ENCODE results near the gene KRTAP10-7. TPM values are rescaled to one million over a fixed set of nuclear protein-coding genes. Genes with fewer than 3 reads are reported as not detected.

The KRTAP10-7 gene
- total RNA-seq, 2 experiments from 2014 or later = not detected

DNA sequence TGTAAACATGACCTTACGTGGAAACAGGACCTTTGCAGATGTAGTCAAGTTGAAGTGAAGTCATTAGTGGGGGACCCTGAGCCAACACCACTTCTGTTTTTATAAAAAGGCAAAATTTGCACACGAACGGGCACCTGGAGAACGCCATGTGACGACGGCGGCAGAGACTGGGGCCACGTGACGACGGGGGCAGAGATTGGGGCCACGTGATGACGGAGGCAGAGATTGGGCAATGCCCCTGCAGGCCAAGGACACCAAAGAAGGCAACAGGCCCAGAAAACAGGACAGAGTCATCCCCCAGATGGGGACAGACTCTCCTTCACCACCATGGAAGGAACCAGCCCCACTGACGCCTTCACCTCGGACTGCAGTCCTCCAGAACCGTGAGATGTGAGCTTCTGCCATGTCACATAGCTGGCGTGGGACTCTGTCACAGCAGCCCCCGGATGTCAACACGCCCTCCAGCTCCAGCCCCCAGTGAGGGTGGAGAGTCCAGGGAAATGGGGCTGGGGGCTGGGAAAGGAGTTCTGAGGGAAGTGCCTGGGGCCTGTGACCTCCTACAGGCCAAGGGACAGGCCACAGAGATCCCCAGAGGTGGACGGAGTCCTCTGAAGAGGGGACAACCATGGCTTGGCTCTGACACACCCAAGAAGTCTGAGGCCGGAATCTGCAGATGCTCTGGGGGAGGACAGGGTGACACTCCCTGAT lies 50.0 kb downstream of the KRTAP10-7 start:
- POLR2A ChIA-PET = no interaction called here
- H3K79me2 ChIP-seq (ENCODE audit: insufficient read depth, low read depth, low read length) = no peaks in the 10 kb centered on the region
- no peak overlapping the region for H3K4me2 ChIP-seq (ENCODE audit: low read length)
- CTCF ChIA-PET (ENCODE audit: unreplicated experiment) = no interaction called here
- no peak overlapping the region for H3K27ac ChIP-seq (ENCODE audit: low read depth, low read length, poor library complexity, severe bottlenecking)
- no peaks in the 10 kb centered on the region for H3K36me3 ChIP-seq (ENCODE audit: insufficient read depth, low read length)
- intact Hi-C loops (cut with micrococcal nuclease; ENCODE audit: unreplicated experiment) = no loop called here
- H3K9me3 ChIP-seq (ENCODE audit: low read length) = no peaks in the 10 kb centered on the region
- no peak overlapping the region for H2AFZ ChIP-seq (ENCODE audit: low read length)
- H3K4me3 ChIP-seq (ENCODE audit: low read depth, low read length, poor library complexity, severe bottlenecking) = no peak overlapping the region
- H4K20me1 ChIP-seq (ENCODE audit: insufficient read depth, low read length) = no peaks in the 10 kb centered on the region
- H3K4me1 ChIP-seq (ENCODE audit: insufficient read depth, low read length, poor library complexity, severe bottlenecking) = no peaks in the 10 kb centered on the region
- no TSS peak for BruUV-seq (replicated peaks)
- no peaks in the 10 kb centered on the region for H3K9me2 ChIP-seq (ENCODE audit: insufficient read depth, low read length)
- no peak for TF ChIP-seq EZH2phosphoT487 (IDR thresholded peaks at IDR 0.05; ENCODE audit: borderline replicate concordance, low read depth, low read length)
- no peak for TF ChIP-seq CTCF (conservative IDR thresholded peaks at IDR 0.05; ENCODE audit: low read length)
- DNase-seq (ENCODE audit: low spot score) = no peak

GRCh38 chr21:44650973-44651675 lies 50.7 kb downstream of the KRTAP10-7 start:
- Histone ChIP-seq H3K4me1 (ENCODE audit: insufficient read depth, low read length, poor library complexity, severe bottlenecking) (no peaks in the 10 kb centered on the region), H3K36me3 (ENCODE audit: insufficient read depth, low read length) (no peaks in the 10 kb centered on the region), H3K27ac (ENCODE audit: low read depth, low read length, poor library complexity, severe bottlenecking) (no peak overlapping the region), H4K20me1 (ENCODE audit: insufficient read depth, low read length) (no peaks in the 10 kb centered on the region), H3K4me3 (ENCODE audit: low read depth, low read length, poor library complexity, severe bottlenecking) (no peak overlapping the region), H3K79me2 (ENCODE audit: insufficient read depth, low read depth, low read length) (no peaks in the 10 kb centered on the region), H2AFZ (ENCODE audit: low read length) (no peak overlapping the region), H3K9me3 (ENCODE audit: low read length) (no peaks in the 10 kb centered on the region), H3K9me2 (ENCODE audit: insufficient read depth, low read length) (no peaks in the 10 kb centered on the region), H3K4me2 (ENCODE audit: low read length) (no peak overlapping the region)
- no TSS peak for BruUV-seq (replicated peaks)
- POLR2A ChIA-PET = no interaction called here
- intact Hi-C loops (cut with micrococcal nuclease; ENCODE audit: unreplicated experiment) = no loop called here
- TF ChIP-seq CTCF (conservative IDR thresholded peaks at IDR 0.05; ENCODE audit: low read length) = no peak
- TF ChIP-seq EZH2phosphoT487 (IDR thresholded peaks at IDR 0.05; ENCODE audit: borderline replicate concordance, low read depth, low read length) = no peak
- CTCF ChIA-PET (ENCODE audit: unreplicated experiment) = no interaction called here
- DNase-seq (ENCODE audit: low spot score) = no peak

Other genes starting within 250 kb of the KRTAP10-7 start
- 1.8 and 2.8 TPM in 2 replicates for gene TRPM2, start 247.0 kb upstream of the KRTAP10-7 start, total RNA-seq (2014; rRNA removed; shearing (Covaris generic))
- 3.8 and 7.1 TPM in 2 replicates for gene TRPM2, start 247.0 kb upstream of the KRTAP10-7 start, total RNA-seq (2022)
- gene LRRC3, start 145.1 kb upstream of the KRTAP10-7 start, total RNA-seq (2014; rRNA removed; shearing (Covaris generic)) = not detected in 2 replicates
- gene LRRC3, start 145.1 kb upstream of the KRTAP10-7 start, total RNA-seq (2022) = not detected in 2 replicates
- 0.13 TPM in 1 of 2 replicates, not detected in the other for gene KRTAP10-1, start 60.4 kb upstream of the KRTAP10-7 start, total RNA-seq (2014; rRNA removed; shearing (Covaris generic))
- not detected in 2 replicates for gene KRTAP10-1, start 60.4 kb upstream of the KRTAP10-7 start, total RNA-seq (2022)
- gene KRTAP10-2, start 49.1 kb upstream of the KRTAP10-7 start, total RNA-seq (2014; rRNA removed; shearing (Covaris generic)) = not detected in 2 replicates
- gene KRTAP10-2, start 49.1 kb upstream of the KRTAP10-7 start, total RNA-seq (2022) = not detected in 2 replicates
- gene KRTAP10-3, start 41.8 kb upstream of the KRTAP10-7 start, total RNA-seq (2014; rRNA removed; shearing (Covaris generic)) = not detected in 2 replicates
- not detected in 2 replicates for gene KRTAP10-3, start 41.8 kb upstream of the KRTAP10-7 start, total RNA-seq (2022)
- gene KRTAP10-4, start 26.9 kb upstream of the KRTAP10-7 start, total RNA-seq (2014; rRNA removed; shearing (Covaris generic)) = not detected in 2 replicates
- gene KRTAP10-4, start 26.9 kb upstream of the KRTAP10-7 start, total RNA-seq (2022) = not detected in 2 replicates
- gene KRTAP10-5, start 20.0 kb upstream of the KRTAP10-7 start, total RNA-seq (2014; rRNA removed; shearing (Covaris generic)) = not detected in 2 replicates
- not detected in 2 replicates for gene KRTAP10-5, start 20.0 kb upstream of the KRTAP10-7 start, total RNA-seq (2022)
- not detected in 2 replicates for gene KRTAP10-6, start 8.1 kb upstream of the KRTAP10-7 start, total RNA-seq (2014; rRNA removed; shearing (Covaris generic))
- gene KRTAP10-6, start 8.1 kb upstream of the KRTAP10-7 start, total RNA-seq (2022) = not detected in 2 replicates
- gene KRTAP10-8, start 11.5 kb downstream of the KRTAP10-7 start, total RNA-seq (2014; rRNA removed; shearing (Covaris generic)) = not detected in 2 replicates
- gene KRTAP10-8, start 11.5 kb downstream of the KRTAP10-7 start, total RNA-seq (2022) = not detected in 2 replicates
- gene KRTAP10-9, start 26.5 kb downstream of the KRTAP10-7 start, total RNA-seq (2014; rRNA removed; shearing (Covaris generic)) = not detected in 2 replicates
- not detected in 2 replicates for gene KRTAP10-9, start 26.5 kb downstream of the KRTAP10-7 start, total RNA-seq (2022)
- gene KRTAP10-10, start 36.8 kb downstream of the KRTAP10-7 start, total RNA-seq (2014; rRNA removed; shearing (Covaris generic)) = not detected in 2 replicates
- not detected in 2 replicates for gene KRTAP10-10, start 36.8 kb downstream of the KRTAP10-7 start, total RNA-seq (2022)
- gene KRTAP10-11, start 45.8 kb downstream of the KRTAP10-7 start, total RNA-seq (2014; rRNA removed; shearing (Covaris generic)) = not detected in 2 replicates
- gene KRTAP10-11, start 45.8 kb downstream of the KRTAP10-7 start, total RNA-seq (2022) = not detected in 2 replicates
- gene KRTAP12-4, start 54.1 kb downstream of the KRTAP10-7 start, total RNA-seq (2014; rRNA removed; shearing (Covaris generic)) = not detected in 2 replicates
- gene KRTAP12-4, start 54.1 kb downstream of the KRTAP10-7 start, total RNA-seq (2022) = not detected in 2 replicates
- gene KRTAP12-3, start 57.3 kb downstream of the KRTAP10-7 start, total RNA-seq (2014; rRNA removed; shearing (Covaris generic)) = not detected in 2 replicates
- not detected in 2 replicates for gene KRTAP12-3, start 57.3 kb downstream of the KRTAP10-7 start, total RNA-seq (2022)
- gene KRTAP12-2, start 66.3 kb downstream of the KRTAP10-7 start, total RNA-seq (2014; rRNA removed; shearing (Covaris generic)) = not detected in 2 replicates
- gene KRTAP12-2, start 66.3 kb downstream of the KRTAP10-7 start, total RNA-seq (2022) = not detected in 2 replicates
- gene KRTAP12-1, start 81.6 kb downstream of the KRTAP10-7 start, total RNA-seq (2014; rRNA removed; shearing (Covaris generic)) = not detected in 2 replicates
- not detected in 2 replicates for gene KRTAP12-1, start 81.6 kb downstream of the KRTAP10-7 start, total RNA-seq (2022)
- not detected in 2 replicates for gene KRTAP10-12, start 96.6 kb downstream of the KRTAP10-7 start, total RNA-seq (2014; rRNA removed; shearing (Covaris generic))
- not detected in 2 replicates for gene KRTAP10-12, start 96.6 kb downstream of the KRTAP10-7 start, total RNA-seq (2022)
- not detected in 2 replicates for gene TSPEAR, start 111.0 kb downstream of the KRTAP10-7 start, total RNA-seq (2014; rRNA removed; shearing (Covaris generic))
- gene TSPEAR, start 111.0 kb downstream of the KRTAP10-7 start, total RNA-seq (2022) = not detected in 2 replicates
- gene UBE2G2, start 201.2 kb downstream of the KRTAP10-7 start, total RNA-seq (2014; rRNA removed; shearing (Covaris generic)) = 104 and 121 TPM in 2 replicates
- 137 and 141 TPM in 2 replicates for gene UBE2G2, start 201.2 kb downstream of the KRTAP10-7 start, total RNA-seq (2022)
- 59.5 and 60.3 TPM in 2 replicates for gene SUMO3, start 217.5 kb downstream of the KRTAP10-7 start, total RNA-seq (2014; rRNA removed; shearing (Covaris generic))
- gene SUMO3, start 217.5 kb downstream of the KRTAP10-7 start, total RNA-seq (2022) = 85.5 and 94.6 TPM in 2 replicates